Gastroesophageal sphincter (tissue), 3 donors: ENCODE results near the gene TACSTD2.

ENCODE experiments used
- EP300 ChIP-seq: sonication (generic); formaldehyde crosslinking; IDR thresholded peaks from one replicate; pipeline ENCODE4 v1.6.1; 2017; ENCODE audit warnings: antibody characterized with exemption, mild to moderate bottlenecking
- POLR2A ChIP-seq, 2 donors: fragments of 450-650 bp; IDR thresholded peaks; one replicate each; pipeline ENCODE4 v1.6.1; 2017; ENCODE audit warnings: antibody characterized with exemption in 2 of 2, mild to moderate bottlenecking in 2 of 2, moderate library complexity in 1 of 2
- POLR2AphosphoS5 ChIP-seq: sonication (generic); formaldehyde crosslinking; IDR thresholded peaks from one replicate; pipeline ENCODE4 v1.6.1; 2017; ENCODE audit warnings: antibody characterized with exemption
- TF ChIP-seq, protein P1 (sequence below), 4 experiments: fragments of 200-600 bp in 2 of 4; fragments of 450-650 bp in 2 of 4; sonication (generic) in 1 of 4; IDR thresholded peaks; one replicate each; pipeline ENCODE4 v1.5.1; 2017 to 2019; ENCODE audit warnings: antibody characterized with exemption in 4 of 4, mild to moderate bottlenecking in 2 of 4, moderate library complexity in 2 of 4

GRCh38 chr1:58585581-58586151 is 8.6 kb upstream of the TACSTD2 start:
- TF ChIP-seq, protein P1, sequence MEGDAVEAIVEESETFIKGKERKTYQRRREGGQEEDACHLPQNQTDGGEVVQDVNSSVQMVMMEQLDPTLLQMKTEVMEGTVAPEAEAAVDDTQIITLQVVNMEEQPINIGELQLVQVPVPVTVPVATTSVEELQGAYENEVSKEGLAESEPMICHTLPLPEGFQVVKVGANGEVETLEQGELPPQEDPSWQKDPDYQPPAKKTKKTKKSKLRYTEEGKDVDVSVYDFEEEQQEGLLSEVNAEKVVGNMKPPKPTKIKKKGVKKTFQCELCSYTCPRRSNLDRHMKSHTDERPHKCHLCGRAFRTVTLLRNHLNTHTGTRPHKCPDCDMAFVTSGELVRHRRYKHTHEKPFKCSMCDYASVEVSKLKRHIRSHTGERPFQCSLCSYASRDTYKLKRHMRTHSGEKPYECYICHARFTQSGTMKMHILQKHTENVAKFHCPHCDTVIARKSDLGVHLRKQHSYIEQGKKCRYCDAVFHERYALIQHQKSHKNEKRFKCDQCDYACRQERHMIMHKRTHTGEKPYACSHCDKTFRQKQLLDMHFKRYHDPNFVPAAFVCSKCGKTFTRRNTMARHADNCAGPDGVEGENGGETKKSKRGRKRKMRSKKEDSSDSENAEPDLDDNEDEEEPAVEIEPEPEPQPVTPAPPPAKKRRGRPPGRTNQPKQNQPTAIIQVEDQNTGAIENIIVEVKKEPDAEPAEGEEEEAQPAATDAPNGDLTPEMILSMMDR (IDR thresholded peaks at IDR 0.05), result no peak
- no peak for TF ChIP-seq POLR2AphosphoS5
- TF ChIP-seq POLR2A (IDR thresholded peaks at IDR 0.05), result no peak
- no peak for TF ChIP-seq EP300
